ENCODE data around the gene ZRANB1.

GRCh38 chr10:125007436-125007835 lies 65.5 kb downstream of the ZRANB1 start:
- no peak for TF ChIP-seq CTCF (IDR thresholded peaks at IDR 0.05)
- TF ChIP-seq POLR2A (IDR thresholded peaks at IDR 0.05): no peak
